ENCODE results near the gene SENP1. TPM values are rescaled to one million over a fixed set of nuclear protein-coding genes. Genes with fewer than 3 reads are reported as not detected.

Gene SENP1
- total and polyA plus RNA-seq, 2 donors (not counting 3 experiments of a cell fraction or from before 2014, with no cell fraction given), result 9.9 to 20.5 TPM

DNA sequence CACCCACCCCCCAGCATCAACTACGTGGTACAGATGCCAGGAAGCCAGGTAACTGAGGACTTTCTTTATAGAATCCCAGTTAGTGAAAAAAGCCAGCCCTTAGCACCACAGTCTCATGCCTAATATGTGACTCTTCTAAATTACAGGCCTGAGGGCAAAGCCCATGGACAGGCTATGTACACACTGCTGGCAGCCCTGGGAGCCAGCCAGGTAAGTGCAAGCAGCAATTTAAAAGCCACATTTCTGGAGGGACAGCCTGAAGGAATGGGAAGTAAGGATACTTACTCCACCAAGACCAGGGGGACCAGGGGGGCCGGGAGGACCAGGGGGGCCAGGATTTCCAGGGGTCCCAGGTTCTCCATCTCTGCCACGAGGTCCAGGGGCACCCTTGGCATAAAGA, 108.6 kb downstream of the SENP1 start:
- POLR2A ChIA-PET, result no interaction called here
- no peak for FAIRE-seq

More for the DNA sequence above, 108.6 kb downstream of the SENP1 start:
- Histone ChIP-seq H3K27me3 (ENCODE audit: control insufficient read depth in 2 of 2, insufficient read depth in 2 of 2, low read length in 2 of 2) (peaks cover 46 to 66% of the 10 kb centered on the region in 2 experiments), H3K27ac (ENCODE audit: insufficient read depth, low read depth, low read length) (no peak overlapping the region), H3K79me2 (ENCODE audit: control insufficient read depth, insufficient read depth, low read length) (no peaks in the 10 kb centered on the region), H3K4me2 (ENCODE audit: insufficient read depth, low read length) (no peak overlapping the region), H3K4me1 (ENCODE audit: control insufficient read depth, extremely low read depth, insufficient read depth, low read length) (peaks cover 16% of the 10 kb centered on the region), H3K9me1 (replicated peaks; ENCODE audit: control insufficient read depth, extremely low read depth, insufficient read depth, low read length) (no peaks in the 10 kb centered on the region), H3K4me3 (replicated peaks in 1 of 3; ENCODE audit: insufficient read depth in 1 of 3, low read depth in 1 of 3, low read length in 3 of 3) (no peak overlapping the region), H4K20me1 (replicated peaks; ENCODE audit: control insufficient read depth, extremely low read depth, insufficient read depth, low read length) (no peaks in the 10 kb centered on the region), H3K9me3 (replicated peaks; ENCODE audit: control insufficient read depth, insufficient read depth, low read length) (no peaks in the 10 kb centered on the region), H3K9ac (replicated peaks; ENCODE audit: extremely low read depth, insufficient read depth, low read length) (no peak overlapping the region), H2AFZ (ENCODE audit: low read depth, low read length) (no peak overlapping the region), H3K36me3 (ENCODE audit: control insufficient read depth in 2 of 2, extremely low read depth in 1 of 2, insufficient read depth in 2 of 2, low read length in 2 of 2) (no peaks in the 10 kb centered on the region)
- DNase-seq (ENCODE audit: low read depth, low spot score), result no peak
- TF ChIP-seq, protein P1, sequence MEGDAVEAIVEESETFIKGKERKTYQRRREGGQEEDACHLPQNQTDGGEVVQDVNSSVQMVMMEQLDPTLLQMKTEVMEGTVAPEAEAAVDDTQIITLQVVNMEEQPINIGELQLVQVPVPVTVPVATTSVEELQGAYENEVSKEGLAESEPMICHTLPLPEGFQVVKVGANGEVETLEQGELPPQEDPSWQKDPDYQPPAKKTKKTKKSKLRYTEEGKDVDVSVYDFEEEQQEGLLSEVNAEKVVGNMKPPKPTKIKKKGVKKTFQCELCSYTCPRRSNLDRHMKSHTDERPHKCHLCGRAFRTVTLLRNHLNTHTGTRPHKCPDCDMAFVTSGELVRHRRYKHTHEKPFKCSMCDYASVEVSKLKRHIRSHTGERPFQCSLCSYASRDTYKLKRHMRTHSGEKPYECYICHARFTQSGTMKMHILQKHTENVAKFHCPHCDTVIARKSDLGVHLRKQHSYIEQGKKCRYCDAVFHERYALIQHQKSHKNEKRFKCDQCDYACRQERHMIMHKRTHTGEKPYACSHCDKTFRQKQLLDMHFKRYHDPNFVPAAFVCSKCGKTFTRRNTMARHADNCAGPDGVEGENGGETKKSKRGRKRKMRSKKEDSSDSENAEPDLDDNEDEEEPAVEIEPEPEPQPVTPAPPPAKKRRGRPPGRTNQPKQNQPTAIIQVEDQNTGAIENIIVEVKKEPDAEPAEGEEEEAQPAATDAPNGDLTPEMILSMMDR (IDR thresholded peaks at IDR 0.05; ENCODE audit: extremely low read depth in 1 of 2, insufficient read depth in 1 of 2, low read depth in 1 of 2, low read length in 2 of 2), result no peak
- TF ChIP-seq, protein P2, sequence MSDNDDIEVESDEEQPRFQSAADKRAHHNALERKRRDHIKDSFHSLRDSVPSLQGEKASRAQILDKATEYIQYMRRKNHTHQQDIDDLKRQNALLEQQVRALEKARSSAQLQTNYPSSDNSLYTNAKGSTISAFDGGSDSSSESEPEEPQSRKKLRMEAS (IDR thresholded peaks at IDR 0.05; ENCODE audit: insufficient read depth, insufficient read length), result no peak
- TF ChIP-seq EZH2 (IDR thresholded peaks at IDR 0.05; ENCODE audit: borderline replicate concordance, low read depth, low read length, severe bottlenecking) (no peak), JUN (IDR thresholded peaks at IDR 0.05; ENCODE audit: borderline replicate concordance, insufficient read depth, insufficient read length, low read depth) (no peak), POLR2AphosphoS5 (IDR thresholded peaks at IDR 0.05; ENCODE audit: insufficient read depth, low read depth, low read length) (no peak), FOS (IDR thresholded peaks at IDR 0.05; ENCODE audit: borderline replicate concordance, insufficient read depth, low read length) (no peak), POLR2A (IDR thresholded peaks at IDR 0.05; ENCODE audit: low read depth, low read length) (no peak), MYC (IDR thresholded peaks at IDR 0.05; ENCODE audit: low read depth, low read length) (no peak), GATA2 (IDR thresholded peaks at IDR 0.05; ENCODE audit: insufficient read depth, insufficient read length, low read depth, low read length) (no peak)
- dilution Hi-C loops (cut with MboI; ENCODE audit: extremely low pct_ligation_motif_present, low sequenced_read_pairs) (no loop called here), intact Hi-C loops (cut with micrococcal nuclease) (no loop called here)
- CTCF ChIA-PET, result interaction anchor here (1.5 kb wide), 1 partner anchor 48 kb away, joined by 5 read pairs; no protein-coding TSS in a partner anchor
- no TSS peak for BruUV-seq (replicated peaks)
